HG03159 (cell line): ENCODE data around the gene COL7A1.

Experiments
- ATAC-seq: cut with Tn5 transposase; IDR thresholded peaks from one replicate; pipeline ENCODE4 v1.9.1; 2021; ENCODE audit warnings: mild to moderate bottlenecking, moderate library complexity; ENCODE audit not compliant: unreplicated experiment

COL7A1 gene

DNA sequence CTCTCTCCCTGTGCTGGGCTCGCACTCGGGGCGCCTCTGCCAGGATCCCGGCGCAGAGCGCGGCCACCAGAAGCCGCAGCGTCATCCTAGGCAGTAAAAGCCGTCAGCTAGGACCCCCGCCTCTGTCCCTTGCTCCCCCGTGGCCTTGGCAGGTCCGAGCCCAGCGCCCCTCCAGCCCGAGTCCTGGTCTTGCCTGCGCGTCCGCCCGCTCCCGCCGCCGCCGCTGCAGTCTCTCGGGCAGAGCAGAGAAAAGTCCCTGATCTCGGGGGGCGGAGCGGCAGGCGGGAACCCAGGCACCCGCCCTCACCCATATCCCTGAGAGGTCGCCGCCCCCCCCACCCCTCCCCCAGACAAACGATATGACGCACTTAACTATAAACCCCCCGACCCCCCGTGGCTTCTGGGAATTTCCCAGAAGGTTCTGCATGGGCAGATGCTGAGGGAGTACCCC, at the start of gene COL7A1:
Gene COL7A1, minus strand, starts transcription at position 255 of the 451 bp plus-strand sequence. Its CDS starts 170 bp downstream, at position 85.
- no peak for ATAC-seq

DNA sequence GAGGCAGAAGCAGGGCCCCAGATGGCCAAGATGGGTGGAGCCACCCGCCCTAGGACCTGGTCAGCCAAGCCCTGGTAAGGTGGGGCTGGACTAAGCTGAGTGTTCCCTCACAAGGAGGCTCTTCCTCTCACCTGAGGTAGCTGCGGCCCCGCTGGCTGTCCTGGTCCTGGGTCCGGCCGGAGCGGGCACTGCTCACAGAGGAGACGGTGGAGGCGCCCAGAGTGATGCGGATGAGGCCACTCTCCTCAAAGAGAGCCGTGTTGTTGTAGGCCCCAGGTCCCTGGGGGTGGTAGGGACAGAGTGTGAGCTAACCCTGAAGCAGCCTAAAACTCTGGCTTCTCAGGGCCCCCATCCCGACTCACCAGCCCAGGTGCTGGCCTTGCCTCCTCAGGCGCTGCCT, 47.5 kb upstream of the COL7A1 start:
- ATAC-seq = no peak

DNA sequence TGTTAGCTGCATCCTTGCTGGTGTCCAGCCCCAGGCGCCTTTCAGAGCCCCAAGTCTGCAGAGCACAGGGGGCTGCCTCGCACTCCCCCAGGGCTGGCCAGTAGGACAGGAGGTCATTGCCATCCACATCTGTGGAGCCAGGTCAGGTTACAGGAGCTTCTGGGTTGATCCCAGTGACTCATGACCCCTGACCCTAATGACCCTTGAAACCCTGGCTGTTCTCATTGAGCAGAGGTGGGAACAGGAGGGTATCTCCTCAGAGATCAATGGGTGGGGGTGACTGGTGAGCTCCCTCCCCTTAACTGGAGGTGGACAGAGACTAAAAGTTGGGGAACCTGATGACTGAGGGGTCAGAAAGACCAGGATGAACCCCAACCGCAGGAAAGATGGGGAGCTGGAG, 46.3 kb upstream of the COL7A1 start:
- ATAC-seq = no peak

DNA sequence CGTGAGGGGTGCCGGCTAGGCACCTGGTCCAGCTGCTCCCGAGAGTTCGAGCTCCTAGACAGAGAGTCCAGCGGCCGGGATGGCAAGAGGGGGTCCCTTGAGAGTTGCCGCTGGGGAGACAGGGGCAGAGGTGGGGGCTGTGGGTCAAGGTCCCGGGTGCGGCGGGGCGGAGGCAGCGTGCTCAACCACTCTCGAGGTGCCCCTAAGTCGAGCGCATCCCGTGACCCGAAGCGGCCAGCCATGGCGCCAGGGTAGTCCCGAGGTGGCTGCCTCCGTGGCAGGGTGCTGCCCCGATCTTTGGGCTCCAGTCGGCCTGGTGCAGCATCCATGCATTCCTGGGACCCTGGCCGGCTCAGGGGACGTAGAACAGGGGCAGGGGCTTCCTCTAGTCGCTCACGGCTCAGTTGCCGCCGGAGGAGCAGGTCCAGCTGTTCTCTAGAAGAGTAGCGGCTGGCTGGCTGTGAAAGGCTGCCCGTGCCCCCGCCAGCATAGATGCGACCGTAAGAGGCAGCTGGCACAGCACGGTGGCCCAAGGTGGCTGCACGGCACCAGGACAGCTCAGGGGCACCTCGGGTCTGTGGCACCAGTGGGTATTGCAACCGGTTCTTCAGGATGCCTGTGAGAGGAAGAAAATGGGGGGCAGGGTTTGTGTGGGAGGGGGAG, 44.9 kb upstream of the COL7A1 start:
- ATAC-seq = no peak

DNA sequence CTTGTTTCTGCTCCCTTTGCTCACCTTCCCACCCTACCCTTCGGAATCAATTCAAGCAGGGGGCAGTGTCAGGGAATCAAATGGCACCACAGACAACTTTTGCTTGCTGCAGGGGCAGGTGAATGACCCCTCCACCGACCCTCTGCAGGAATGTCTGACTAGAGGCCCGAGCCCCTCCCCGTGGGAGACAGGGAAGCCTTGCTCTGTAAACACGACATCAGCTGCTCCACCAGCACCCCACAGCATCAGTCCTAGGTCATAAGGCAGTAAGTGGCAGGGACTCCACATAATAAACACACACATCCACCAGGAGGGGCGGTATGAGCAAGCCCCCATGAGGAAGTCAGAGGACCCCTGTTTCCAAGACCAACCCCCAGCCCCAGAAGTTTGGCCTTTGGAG, 42.2 kb upstream of the COL7A1 start:
- ATAC-seq = no peak

DNA sequence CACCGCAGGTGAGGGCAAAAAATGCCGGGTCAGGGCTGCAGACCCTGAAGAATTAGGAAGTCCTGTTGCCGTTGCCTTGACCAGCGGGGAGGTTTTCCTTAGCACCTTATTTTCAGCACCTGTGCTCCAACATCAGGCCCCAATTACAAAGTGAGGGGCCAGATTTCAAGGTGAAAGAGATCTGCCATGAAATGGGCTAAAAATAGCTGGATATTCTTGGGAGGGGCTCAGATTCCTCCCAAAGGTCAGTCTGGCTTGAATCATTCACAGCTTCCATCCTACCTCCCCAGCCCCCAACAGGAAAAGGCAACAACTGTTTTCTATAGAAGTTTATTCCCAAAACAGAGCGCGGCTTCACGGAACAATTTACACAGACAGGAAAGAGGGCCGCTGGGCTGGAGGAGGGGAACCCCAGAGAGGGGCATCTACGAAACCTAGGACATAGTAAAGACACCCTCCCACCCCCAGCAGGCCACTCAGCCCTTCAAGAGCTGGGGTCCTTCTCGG, 41.1 kb upstream of the COL7A1 start:
- no peak for ATAC-seq

DNA sequence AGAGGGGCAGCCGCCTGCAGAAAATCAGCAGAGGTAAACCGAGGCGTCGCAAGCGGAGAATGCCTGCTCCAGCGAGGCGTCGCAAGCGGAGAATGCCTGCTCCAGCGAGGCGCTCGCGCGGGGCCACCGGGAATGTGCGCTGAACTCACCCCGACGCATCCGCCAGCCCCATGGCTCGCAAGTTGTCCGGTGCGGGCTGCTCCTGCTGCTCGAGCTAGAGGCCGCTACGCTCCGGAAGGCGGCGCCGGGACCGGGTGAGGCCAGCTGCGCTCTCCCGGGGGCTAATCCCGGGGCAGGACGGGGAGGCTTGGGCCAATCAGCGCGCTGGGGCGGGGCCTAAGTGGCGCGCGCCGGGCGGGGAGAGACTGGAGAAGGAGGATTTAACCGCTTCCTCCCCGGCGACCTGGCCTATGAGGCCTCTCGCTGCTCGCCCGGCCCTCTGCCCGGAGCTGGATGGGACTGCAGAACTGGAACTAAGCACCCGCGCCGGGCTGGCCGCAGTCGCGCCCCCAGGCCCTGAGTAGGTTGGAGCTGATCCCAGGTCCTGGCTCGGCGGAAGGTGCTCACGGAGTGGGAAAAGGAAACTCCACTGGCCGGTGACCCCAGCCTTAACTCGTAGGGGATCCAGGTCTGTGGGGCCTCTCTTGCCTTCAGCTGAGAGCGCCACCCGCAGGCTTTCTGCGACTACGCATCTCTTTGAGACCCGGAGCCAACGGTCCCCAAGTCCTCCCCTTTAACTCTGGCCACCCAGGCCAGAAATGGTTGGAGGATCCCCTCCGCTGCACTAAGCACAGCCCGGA, 40.3 kb upstream of the COL7A1 start, which contains the start of gene SLC26A6:
Gene SLC26A6, minus strand, starts transcription at position 240 of the 800 bp plus-strand sequence. Its CDS starts 68 bp downstream, at position 172.
- ATAC-seq = peak; percentile 90

DNA sequence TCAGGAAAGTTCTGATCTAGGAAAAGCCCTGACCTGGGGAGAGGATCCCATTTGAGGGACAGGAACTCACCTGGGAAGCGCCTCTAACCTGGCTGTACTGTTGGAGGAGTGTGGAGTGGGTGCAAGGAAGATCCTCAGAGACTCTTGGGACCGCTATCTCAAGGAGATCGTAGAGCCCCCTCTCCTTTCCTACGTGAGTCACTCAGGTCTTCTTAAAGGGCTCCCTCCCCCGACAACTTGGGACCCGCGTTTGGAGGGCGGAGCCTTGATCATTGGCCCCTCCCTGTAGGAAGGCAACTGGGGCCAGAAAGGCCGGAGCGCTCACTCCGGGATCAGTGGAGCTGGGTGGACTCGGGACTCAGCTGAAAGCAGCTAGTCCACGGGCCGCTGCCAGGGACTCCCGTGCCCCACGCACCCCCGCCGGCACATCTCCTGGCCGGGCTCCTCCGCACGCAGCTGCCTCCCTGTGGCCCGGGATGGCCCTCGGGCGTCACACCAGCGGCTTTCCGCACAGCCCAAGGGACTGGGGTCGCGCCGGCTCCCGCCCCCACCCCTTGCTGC, 39.6 kb upstream of the COL7A1 start:
- peak; percentile 32 for ATAC-seq

DNA sequence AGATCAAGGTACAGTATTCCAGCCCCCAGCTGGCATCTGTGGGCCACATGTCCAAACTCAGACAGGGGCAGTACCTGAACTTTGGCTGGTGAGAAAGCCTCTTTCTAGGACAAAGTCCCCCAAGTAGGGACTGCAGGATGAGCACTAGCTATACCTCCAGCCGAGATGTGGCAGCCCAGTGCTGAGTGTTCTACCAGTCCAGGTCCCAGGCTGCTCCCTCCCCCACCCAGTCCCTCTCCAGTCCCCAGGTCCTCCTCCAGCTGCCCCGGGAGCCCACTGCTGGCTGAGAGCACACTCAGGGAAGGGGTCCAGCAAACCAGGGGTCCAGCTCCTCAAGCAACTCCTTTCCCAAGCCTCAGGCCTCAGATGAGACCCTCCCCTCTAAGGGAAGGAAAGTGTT, 38.6 kb upstream of the COL7A1 start:
- ATAC-seq = no peak

DNA sequence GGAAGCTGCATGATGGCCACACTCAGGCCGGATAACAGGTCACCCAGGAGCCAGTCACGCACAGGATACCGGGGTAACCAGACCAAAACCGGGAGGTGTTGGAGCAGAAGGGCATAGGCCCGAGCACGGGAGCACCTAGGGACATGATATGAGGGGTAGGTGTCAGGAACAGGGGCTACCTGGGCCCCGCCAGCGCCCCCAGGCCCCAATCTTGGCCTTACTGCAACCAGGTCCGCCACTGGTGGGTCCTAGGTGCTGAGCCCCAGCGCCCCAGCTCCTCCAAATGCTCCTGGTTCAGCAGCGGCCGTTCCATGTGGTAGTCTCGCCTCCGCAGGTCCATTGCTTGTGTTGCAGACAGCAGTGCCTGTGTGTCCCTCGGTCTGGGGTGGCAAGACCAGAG, 38.1 kb upstream of the COL7A1 start:
- ATAC-seq = no peak

DNA sequence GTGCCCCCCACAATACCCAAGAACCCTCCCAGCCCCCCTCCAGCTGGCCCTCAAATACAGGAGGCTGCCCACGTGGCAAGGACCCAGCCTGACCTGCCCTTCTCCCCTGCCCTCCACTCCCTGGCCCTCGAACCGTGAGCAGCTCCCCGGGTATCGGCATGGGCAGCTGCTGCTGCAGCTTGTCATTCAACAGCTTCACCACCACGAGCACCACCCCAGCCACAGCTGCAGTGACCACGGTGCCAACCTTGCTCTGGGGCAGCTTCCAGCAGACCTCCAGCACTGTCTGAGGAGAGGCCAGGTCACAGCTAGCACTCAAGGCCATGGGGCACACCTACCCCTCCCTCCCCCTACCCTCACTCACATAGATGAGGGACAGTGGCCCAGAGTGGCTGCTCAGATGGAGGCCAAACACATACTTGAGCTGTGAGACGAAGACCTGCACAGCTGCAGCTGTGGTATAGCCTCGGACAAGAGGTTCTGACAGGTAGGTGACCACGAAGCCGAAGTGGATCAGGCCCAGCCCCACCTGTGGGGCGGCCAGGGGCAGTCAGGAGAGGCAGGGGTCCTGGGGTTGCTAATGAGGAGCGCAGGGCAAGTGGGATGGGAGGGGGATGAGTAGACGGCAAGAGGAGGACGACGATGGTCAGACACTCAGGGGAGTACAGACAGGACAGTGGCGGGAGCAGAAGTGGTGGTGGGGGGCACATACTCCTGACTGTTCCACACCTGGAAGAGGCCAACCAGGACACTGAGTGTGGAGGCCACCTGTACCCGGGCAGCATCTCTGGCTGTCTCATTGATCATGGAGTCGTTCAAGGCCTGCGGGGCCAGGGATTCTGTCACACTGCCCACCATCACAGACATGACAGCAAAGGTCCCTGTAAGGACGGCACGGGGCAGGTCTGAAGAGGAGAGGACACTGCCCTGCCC, 36.7 kb upstream of the COL7A1 start:
- ATAC-seq = no peak

DNA sequence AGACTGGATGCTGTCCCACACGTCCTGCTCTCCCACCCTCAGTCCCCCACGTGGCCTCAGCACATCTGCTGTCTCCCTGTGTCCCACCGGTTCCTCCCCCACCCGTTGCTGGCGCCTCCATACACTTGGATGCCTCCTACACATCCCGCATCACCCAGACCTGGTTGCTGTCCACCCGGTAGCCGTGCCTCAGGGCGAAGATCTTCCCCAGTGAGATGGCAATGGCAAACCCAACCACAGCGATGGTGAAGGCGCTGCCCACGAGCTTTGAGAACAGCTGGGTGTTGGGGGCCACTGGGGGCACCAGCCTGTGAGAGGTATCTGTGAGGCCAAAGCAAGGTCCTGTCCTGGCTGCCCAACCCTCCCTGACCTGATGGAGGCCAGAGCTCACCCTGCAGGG, 35.7 kb upstream of the COL7A1 start:
- no peak for ATAC-seq

DNA sequence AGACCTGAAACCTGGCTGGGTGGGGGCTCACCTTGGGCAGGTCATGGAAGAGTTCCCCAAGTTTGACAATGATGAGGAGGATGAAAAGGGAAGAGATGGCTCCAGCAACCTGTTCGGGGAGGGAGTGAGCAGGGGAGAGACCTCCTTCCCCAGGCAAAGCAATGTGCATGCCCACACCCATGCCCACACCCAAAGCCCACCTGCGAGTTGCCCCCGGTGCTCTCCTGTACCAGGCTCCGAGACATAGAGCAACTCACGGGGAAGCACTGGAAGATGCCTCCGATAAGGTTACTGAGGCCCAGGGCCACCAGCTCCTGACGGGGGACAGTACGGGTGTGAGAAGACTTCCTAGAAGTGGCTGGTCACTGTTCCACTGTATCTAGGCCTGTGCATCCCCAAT, 35.3 kb upstream of the COL7A1 start:
- no peak for ATAC-seq

DNA sequence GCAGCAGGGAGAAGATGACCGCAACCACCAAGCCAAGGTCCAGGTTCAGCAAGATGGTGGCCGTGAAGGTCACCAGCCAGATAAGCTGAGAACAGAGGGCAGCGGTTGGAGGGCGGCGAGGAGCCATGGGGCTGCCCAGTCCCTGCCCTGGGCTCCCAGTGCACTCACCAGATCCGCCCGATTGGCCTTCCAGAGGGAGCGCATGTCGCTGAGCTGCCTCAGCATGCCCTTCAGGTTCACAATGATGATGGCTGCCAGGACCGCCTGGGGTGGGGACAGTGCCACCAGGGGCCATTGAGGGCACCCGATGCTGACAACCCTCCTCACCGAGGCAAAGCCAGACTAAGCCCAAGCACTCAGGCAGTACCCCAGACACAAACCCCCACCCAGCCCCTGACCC, 34.8 kb upstream of the COL7A1 start:
- no peak for ATAC-seq

DNA sequence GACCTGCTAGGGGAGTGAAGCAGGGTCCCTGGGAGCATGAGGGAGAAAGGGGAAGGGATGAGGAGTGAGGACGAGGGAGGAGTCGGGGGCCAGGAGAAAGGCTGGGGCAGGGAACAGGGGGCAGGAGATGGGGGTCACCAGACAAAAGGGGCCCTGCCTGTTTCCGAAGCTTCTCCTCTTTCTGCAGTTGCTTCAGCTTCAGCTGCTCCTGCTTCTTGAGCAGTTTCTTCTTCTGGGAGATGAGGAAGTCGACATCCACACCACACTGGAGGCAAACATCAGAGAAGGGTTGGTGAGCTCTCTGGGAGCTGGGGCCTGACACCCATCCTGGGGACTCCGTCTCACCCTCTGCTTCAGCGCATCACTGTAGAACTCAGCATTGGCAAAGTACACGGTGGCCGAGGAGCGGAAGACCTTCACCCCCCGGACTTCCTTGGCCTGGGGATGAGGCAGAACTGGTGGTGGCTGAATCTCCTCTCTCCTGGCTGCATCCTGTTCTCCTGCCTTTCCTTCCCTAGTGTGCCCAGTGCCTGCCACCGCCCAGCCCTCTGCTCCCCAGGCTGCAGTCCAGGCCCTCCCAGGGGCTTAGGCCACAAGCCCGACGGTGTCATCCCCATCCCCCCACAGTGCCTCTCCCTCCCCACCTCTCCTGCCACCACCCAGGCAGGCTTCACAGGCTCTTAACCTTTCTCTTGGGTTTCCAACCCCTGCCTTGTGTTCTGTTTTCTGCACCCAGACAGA, 33.3 kb upstream of the COL7A1 start:
- no peak for ATAC-seq

DNA sequence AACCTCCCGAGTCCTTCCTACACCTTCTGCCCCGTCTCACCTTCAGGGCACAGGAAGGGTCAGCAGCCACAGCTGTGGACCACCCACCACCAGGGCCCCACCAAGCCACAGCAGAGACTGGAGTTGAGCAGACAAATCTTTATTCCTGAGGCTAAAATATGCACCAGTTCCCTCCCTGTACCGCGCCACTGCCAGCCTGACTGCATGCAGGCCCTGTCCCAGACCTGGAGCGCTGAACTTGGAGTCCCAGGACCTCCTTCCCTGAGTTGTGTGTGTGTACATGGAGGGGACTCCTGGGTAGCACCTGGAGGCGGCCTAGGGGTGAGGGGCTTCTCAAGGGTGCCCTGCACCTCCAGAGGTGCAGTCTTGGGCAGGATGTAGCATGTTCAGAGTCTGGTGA, 30.5 kb upstream of the COL7A1 start:
- ATAC-seq = no peak

DNA sequence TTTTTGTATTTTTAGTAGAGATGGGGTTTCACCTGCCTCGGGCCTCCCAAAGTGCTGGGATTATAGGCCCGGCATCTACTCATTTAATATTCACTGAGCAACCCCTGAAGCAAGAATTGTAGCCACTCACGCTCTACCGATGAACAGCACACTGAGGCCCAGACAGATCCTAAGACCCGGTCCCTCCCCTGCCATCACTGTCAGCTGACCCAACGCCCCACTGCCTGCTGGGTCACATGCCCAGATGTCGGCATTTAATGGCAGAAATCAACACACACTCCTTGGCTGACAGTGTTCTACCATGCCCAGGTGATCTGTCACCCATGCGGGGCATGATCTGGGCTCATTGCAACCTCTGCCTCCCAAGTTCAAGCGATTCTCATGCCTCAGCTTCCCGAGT, 29.6 kb upstream of the COL7A1 start:
- no peak for ATAC-seq

DNA sequence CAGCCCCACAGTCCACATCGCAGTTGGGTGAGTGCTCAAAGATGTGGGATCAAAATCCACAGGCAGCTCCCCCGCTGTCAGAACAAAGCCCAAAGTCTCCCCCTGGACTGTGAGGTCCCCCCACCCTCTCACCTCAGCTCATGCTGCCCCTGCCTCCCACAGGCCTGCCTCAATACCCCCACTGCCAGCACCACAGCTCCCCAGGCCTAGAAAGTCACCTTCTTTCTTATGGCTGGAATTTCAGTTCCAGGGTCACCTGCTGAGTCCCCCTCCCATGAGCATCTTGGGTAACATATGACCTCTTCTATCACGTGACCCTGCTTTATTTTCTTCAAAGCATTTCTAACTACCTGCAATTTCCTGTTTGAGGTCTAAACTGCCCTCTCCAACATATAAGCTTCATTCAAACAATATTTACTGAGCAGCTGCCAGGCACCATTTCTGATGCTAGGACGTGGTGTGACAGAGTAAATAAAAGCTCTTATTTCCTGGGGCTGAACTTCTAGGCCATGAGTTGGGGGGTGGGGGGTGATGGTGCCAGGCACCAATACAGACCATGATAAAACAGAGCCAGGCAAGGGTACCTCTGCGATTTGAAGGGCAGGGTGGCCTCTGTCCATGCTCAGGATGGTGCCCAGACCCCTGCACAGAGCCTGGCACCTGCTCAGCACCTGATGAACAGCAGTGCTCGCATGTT, 28.9 kb upstream of the COL7A1 start:
- ATAC-seq = no peak

DNA sequence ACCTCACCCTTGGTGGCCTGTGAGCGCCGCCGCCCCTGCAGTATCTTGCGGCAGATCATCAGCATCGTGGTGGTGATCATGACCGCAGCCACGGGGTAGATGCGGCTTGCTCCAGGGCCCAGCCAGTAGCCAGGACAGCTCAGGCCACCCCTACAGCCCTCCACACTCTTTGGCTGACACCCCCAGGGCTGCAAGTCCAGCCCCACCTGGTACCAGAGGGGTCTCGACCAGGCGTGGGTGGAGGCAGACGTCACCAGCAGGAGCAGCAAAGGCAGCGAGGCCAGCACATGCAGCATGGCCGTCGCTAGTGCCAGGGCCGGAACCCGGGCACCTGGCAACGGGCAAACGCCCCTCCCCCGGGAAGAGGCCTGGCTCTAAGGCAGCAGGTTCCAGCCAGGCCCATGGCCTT, 26.3 kb upstream of the COL7A1 start, which contains the start of gene TMEM89:
Gene TMEM89, minus strand, starts transcription at position 309 of the 409 bp plus-strand sequence. Its CDS starts 13 bp downstream, at position 296.
- no peak for ATAC-seq
